Measurements from ENCODE around the gene PTPRK. TPM values are rescaled to one million over a fixed set of nuclear protein-coding genes. Genes with fewer than 3 reads are reported as not detected.

PTPRK gene
- total RNA-seq, 4 donors from 2014 or later: 40.1 to 82.0 (median 57.6) TPM

DNA sequence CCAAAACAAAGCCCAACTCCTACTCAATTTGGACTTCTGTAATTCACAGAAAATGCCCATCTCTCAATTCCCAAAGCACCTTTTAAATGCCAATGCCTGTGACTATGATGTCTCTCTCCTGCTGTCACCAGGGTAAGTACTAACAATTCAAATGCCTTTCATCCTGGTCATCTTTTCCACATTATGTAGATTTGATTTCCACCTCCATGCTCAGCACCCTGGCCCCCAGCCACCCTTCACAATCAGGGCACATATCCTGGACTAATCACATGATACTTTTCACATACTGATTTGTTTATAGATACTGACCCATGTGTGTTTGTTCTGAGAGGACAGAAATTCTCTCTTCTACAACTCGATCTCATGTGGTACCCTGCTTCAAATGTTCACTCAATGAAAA lies 236.3 kb downstream of the PTPRK start:
- Histone ChIP-seq H3K4me3 (no peak overlapping the region), H3K36me3 (no peaks in the 10 kb centered on the region), H3K4me1 (peaks cover 5% of the 10 kb centered on the region), H3K9me3 (no peaks in the 10 kb centered on the region), H3K27ac (no peak overlapping the region), H3K27me3 (no peaks in the 10 kb centered on the region)
- WGBS: 67% methylated on average over 1 of the region's 1 CpG
- TF ChIP-seq POLR2AphosphoS5 (IDR thresholded peaks at IDR 0.05) (no peak), EP300 (IDR thresholded peaks at IDR 0.05) (no peak), POLR2A (IDR thresholded peaks at IDR 0.05) (no peak), CTCF (IDR thresholded peaks at IDR 0.05) (no peak)
- DNase-seq (ENCODE audit: low spot score in 2 of 2): no peak

DNA sequence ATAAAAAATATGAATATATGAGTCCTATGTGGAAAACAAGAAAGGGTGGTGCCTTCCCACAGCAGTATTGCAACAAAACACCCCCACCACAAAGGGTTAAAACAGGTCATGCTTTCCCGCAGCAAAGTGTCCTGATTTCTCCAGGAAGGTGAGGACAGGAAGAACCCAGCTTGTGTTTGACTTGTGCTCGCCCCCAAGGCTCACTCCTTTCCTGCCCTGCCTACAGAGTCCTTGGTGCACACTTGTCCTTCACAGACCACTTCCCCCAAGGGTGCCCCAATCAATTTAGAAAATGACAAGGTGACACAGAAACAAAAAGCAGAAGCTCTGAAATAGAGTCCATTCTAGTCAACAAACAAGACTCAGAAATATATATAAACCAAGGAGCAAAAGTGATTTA lies 237.4 kb downstream of the PTPRK start:
- Histone ChIP-seq H3K36me3 (no peaks in the 10 kb centered on the region), H3K4me3 (no peak overlapping the region), H3K27ac (no peak overlapping the region), H3K4me1 (peaks cover 5% of the 10 kb centered on the region), H3K9me3 (no peaks in the 10 kb centered on the region), H3K27me3 (no peaks in the 10 kb centered on the region)
- no peak for DNase-seq (ENCODE audit: low spot score in 2 of 2)
- TF ChIP-seq CTCF (IDR thresholded peaks at IDR 0.05): no peak
- TF ChIP-seq POLR2A (IDR thresholded peaks at IDR 0.05): no peak
- no peak for TF ChIP-seq EP300 (IDR thresholded peaks at IDR 0.05)
- no peak for TF ChIP-seq POLR2AphosphoS5 (IDR thresholded peaks at IDR 0.05)
- WGBS: 76% methylated on average over 2 of the region's 2 CpGs

GRCh38 chr6:128280960-128281359 lies 239.4 kb downstream of the PTPRK start:
- H3K27ac ChIP-seq: no peak overlapping the region
- peaks cover 5% of the 10 kb centered on the region for H3K4me1 ChIP-seq
- DNase-seq (ENCODE audit: low spot score in 2 of 2): no peak
- H3K36me3 ChIP-seq: no peaks in the 10 kb centered on the region
- 99% methylated on average over 2 of the region's 2 CpGs for WGBS
- H3K27me3 ChIP-seq: no peaks in the 10 kb centered on the region
- H3K9me3 ChIP-seq: no peaks in the 10 kb centered on the region
- H3K4me3 ChIP-seq: no peak overlapping the region
- TF ChIP-seq CTCF (IDR thresholded peaks at IDR 0.05): no peak

DNA sequence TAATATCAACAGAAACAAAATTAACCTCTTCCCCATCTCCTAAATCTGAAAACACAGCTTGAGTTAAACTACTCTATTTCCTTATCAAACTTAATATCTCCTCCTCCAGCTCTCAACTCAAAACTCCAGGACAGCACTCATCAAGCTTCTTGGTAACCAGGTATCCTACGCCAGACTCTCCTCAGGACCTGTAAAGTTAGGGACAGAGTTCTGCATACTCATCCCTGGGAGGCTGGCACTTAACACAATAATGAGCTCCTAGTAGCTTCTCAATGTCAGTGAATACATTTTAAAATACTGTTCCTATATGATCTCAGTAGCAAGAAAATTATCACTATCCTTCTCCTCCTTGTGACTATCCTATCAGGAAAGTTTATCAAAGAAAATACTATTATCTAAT lies 240.3 kb downstream of the PTPRK start:
- no peak for TF ChIP-seq POLR2A (IDR thresholded peaks at IDR 0.05)
- TF ChIP-seq POLR2AphosphoS5 (IDR thresholded peaks at IDR 0.05): no peak
- TF ChIP-seq EP300 (IDR thresholded peaks at IDR 0.05): no peak
- no peak for TF ChIP-seq CTCF (IDR thresholded peaks at IDR 0.05)
- no peak for DNase-seq (ENCODE audit: low spot score in 2 of 2)
- Histone ChIP-seq H3K4me1 (peaks cover 5% of the 10 kb centered on the region), H3K36me3 (no peaks in the 10 kb centered on the region), H3K27me3 (no peaks in the 10 kb centered on the region), H3K9me3 (no peaks in the 10 kb centered on the region), H3K27ac (no peak overlapping the region), H3K4me3 (no peak overlapping the region)
- WGBS: 96% methylated on average over 1 of the region's 1 CpG

- 94% methylated on average over 1 of the region's 1 CpG for WGBS
- TF ChIP-seq CTCF (IDR thresholded peaks at IDR 0.05) (no peak), POLR2A (IDR thresholded peaks at IDR 0.05) (no peak), EP300 (IDR thresholded peaks at IDR 0.05) (no peak), POLR2AphosphoS5 (IDR thresholded peaks at IDR 0.05) (no peak)
- Histone ChIP-seq H3K4me1 (no peaks in the 10 kb centered on the region), H3K36me3 (no peaks in the 10 kb centered on the region), H3K9me3 (no peaks in the 10 kb centered on the region), H3K27me3 (no peaks in the 10 kb centered on the region), H3K27ac (no peak overlapping the region), H3K4me3 (no peak overlapping the region)
- DNase-seq (ENCODE audit: low spot score in 2 of 2): no peak
Measured at GRCh38 chr6:128278836-128279235, 241.6 kb downstream of the PTPRK start.

Measured in suprapubic skin (tissue), 4 donors.